H1 (cell line): ENCODE data around the gene CNNM3. TPM values are rescaled to one million over a fixed set of nuclear protein-coding genes. Genes with fewer than 3 reads are reported as not detected.

ENCODE experiments used
- CTCF ChIA-PET: fragments of 300-600 bp; sonication (Branson Sonifier 250); formaldehyde crosslinking; loops from one replicate; lab custom pipeline; 2021; ENCODE audit not compliant: partially characterized antibody; lab: Charles Lee
- POLR2A ChIA-PET: fragments of 300-600 bp; sonication (Branson Sonifier 250); formaldehyde crosslinking; loops from one replicate; lab custom pipeline; 2021; ENCODE audit warnings: inconsistent platforms; ENCODE audit not compliant: partially characterized antibody; lab: Charles Lee
- DNase-seq, 2 experiments: peaks; one replicate each; pipeline versions ENCODE4 v3.0.0 to v3.0.0-alpha.2; 2010 to 2022; ENCODE audit warnings: low spot score in 2 of 2, low read depth in 1 of 2, mixed read lengths in 1 of 2
- FAIRE-seq: peaks from 2 replicates; lab custom pipeline; 2011; peaks lifted over from hg19 to GRCh38; lab: Jason Lieb, UNC
- H2AFZ ChIP-seq: 2 replicates; pipeline ENCODE4 v1.8.1; 2012; ENCODE audit warnings: low read length, inconsistent platforms
- H2AK5ac ChIP-seq: 2 replicates; pipeline ENCODE4 v1.6.1; 2013; ENCODE audit warnings: low read depth, low read length
- H2BK120ac ChIP-seq: replicated peaks from 2 replicates; pipeline ENCODE3; 2013; ENCODE audit warnings: low read depth, low read length, inconsistent platforms
- H2BK12ac ChIP-seq: 2 replicates; pipeline ENCODE4 v1.6.1; 2013; ENCODE audit warnings: low read depth, low read length
- H2BK15ac ChIP-seq: 2 replicates; pipeline ENCODE4 v1.6.1; 2013; ENCODE audit warnings: low read length
- H2BK20ac ChIP-seq: 2 replicates; pipeline ENCODE4 v1.6.1; 2013; ENCODE audit warnings: low read length
- H2BK5ac ChIP-seq: 2 replicates; pipeline ENCODE4 v1.6.1; 2013; ENCODE audit warnings: low read depth, low read length
- H3K14ac ChIP-seq: 2 replicates; pipeline ENCODE4 v1.6.1; 2013; ENCODE audit warnings: inconsistent platforms; ENCODE audit not compliant: insufficient read length
- H3K18ac ChIP-seq: 2 replicates; pipeline ENCODE4 v1.6.1; 2013; ENCODE audit warnings: low read length; ENCODE audit errors: extremely low read depth
- H3K23ac ChIP-seq: 2 replicates; pipeline ENCODE4 v1.6.1; 2013; ENCODE audit warnings: inconsistent platforms; ENCODE audit not compliant: insufficient read length
- H3K23me2 ChIP-seq: 2 replicates; pipeline ENCODE4 v1.6.1; 2013; ENCODE audit warnings: low read depth, low read length
- H3K27ac ChIP-seq: 2 replicates; pipeline ENCODE4 v1.6.1; 2011; ENCODE audit warnings: low read depth, low read length, inconsistent platforms
- H3K27me3 ChIP-seq, 4 experiments: replicated peaks in 1 of 4; 1 replicate in 1 of 4; 2 replicates in 3 of 4; pipeline versions ENCODE4 v1.6.1 to v1.8.1; 2011 to 2013; ENCODE audit warnings: low read length in 3 of 4, mild to moderate bottlenecking in 3 of 4, inconsistent platforms in 2 of 4, mixed read lengths in 2 of 4, moderate library complexity in 1 of 4; ENCODE audit not compliant: control insufficient read depth in 3 of 4, insufficient read depth in 3 of 4; ENCODE audit errors: extremely low read depth in 1 of 4
- H3K36me3 ChIP-seq, 4 experiments: 2 replicates each; pipeline versions ENCODE4 v1.6.1 to v1.8.1; 2011 to 2013; ENCODE audit warnings: mild to moderate bottlenecking in 4 of 4, low read length in 3 of 4, moderate library complexity in 2 of 4, control low read depth in 1 of 4, inconsistent platforms in 1 of 4; ENCODE audit not compliant: insufficient read depth in 4 of 4, control insufficient read depth in 2 of 4
- H3K4ac ChIP-seq: replicated peaks from 2 replicates; pipeline ENCODE3; 2013; ENCODE audit warnings: low read length, low read depth, mixed read lengths, inconsistent platforms; ENCODE audit not compliant: insufficient read length
- H3K4me1 ChIP-seq, 4 experiments: replicated peaks in 1 of 4; 1 replicate in 1 of 4; 2 replicates in 3 of 4; pipeline versions ENCODE4 v1.6.1 to v1.8.1; 2011 to 2013; ENCODE audit warnings: low read length in 3 of 4, inconsistent platforms in 2 of 4, mixed read lengths in 1 of 4; ENCODE audit not compliant: insufficient read depth in 4 of 4, control insufficient read depth in 3 of 4
- H3K4me2 ChIP-seq, 2 experiments: 2 replicates each; pipeline versions ENCODE4 v1.6.1 to v1.8.1; 2011 to 2013; ENCODE audit warnings: low read depth in 2 of 2, low read length in 2 of 2, control low read depth in 1 of 2, inconsistent platforms in 1 of 2, mild to moderate bottlenecking in 1 of 2; ENCODE audit not compliant: insufficient read depth in 1 of 2
- H3K4me3 ChIP-seq, 4 experiments: fragments of 200-600, 300-600 bp in 1 of 4; sonication (generic), shearing (Covaris generic), sonication (Bioruptor Twin) in 1 of 4; 2 replicates each; pipeline versions ENCODE4 v1.5.1 to v1.8.1; 2011 to 2016; ENCODE audit warnings: low read length in 4 of 4, low read depth in 3 of 4, control low read depth in 2 of 4, inconsistent platforms in 2 of 4, mild to moderate bottlenecking in 2 of 4, mixed read lengths in 1 of 4, moderate library complexity in 1 of 4; ENCODE audit not compliant: insufficient read depth in 2 of 4; ENCODE audit errors: extremely low read depth in 1 of 4
- H3K56ac ChIP-seq: replicated peaks from 2 replicates; pipeline ENCODE3; 2013; ENCODE audit warnings: low read depth, mild to moderate bottlenecking, mixed read lengths, low read length, inconsistent platforms; ENCODE audit not compliant: insufficient read length
- H3K79me1 ChIP-seq: 2 replicates; pipeline ENCODE4 v1.6.1; 2013; ENCODE audit warnings: low read depth, low read length, control low read depth
- H3K79me2 ChIP-seq, 2 experiments: 2 replicates each; pipeline versions ENCODE4 v1.6.1 to v1.8.1; 2012 to 2013; ENCODE audit warnings: low read length in 2 of 2, mild to moderate bottlenecking in 2 of 2, inconsistent platforms in 1 of 2; ENCODE audit not compliant: insufficient read depth in 2 of 2, control insufficient read depth in 1 of 2
- H3K9ac ChIP-seq, 4 experiments: replicated peaks in 1 of 4; 1 replicate in 1 of 4; 2 replicates in 3 of 4; pipeline versions ENCODE4 v1.6.1 to v1.8.1; 2011 to 2013; ENCODE audit warnings: low read depth in 3 of 4, low read length in 3 of 4, control low read depth in 2 of 4, mild to moderate bottlenecking in 2 of 4, moderate library complexity in 2 of 4, inconsistent platforms in 1 of 4; ENCODE audit errors: extremely low read depth in 1 of 4
- H3K9me3 ChIP-seq, 2 experiments: 2 replicates each; pipeline versions ENCODE4 v1.6.1 to v1.8.1; 2012 to 2013; ENCODE audit warnings: mild to moderate bottlenecking in 2 of 2, moderate library complexity in 2 of 2, control low read depth in 1 of 2, inconsistent platforms in 1 of 2, low read depth in 1 of 2, low read length in 1 of 2, mixed read lengths in 1 of 2; ENCODE audit not compliant: insufficient read depth in 2 of 2
- H4K20me1 ChIP-seq, 2 experiments: replicated peaks in 1 of 2; 2 replicates each; pipeline versions ENCODE3 to v1.8.1; 2011 to 2013; ENCODE audit warnings: inconsistent platforms in 2 of 2, low read length in 2 of 2, mild to moderate bottlenecking in 1 of 2; ENCODE audit not compliant: insufficient read depth in 2 of 2, control insufficient read depth in 1 of 2
- H4K5ac ChIP-seq: 2 replicates; pipeline ENCODE4 v1.6.1; 2013; ENCODE audit warnings: low read length, low read depth, mixed read lengths, inconsistent platforms; ENCODE audit not compliant: insufficient read length
- H4K8ac ChIP-seq: 2 replicates; pipeline ENCODE4 v1.8.0; 2013; ENCODE audit warnings: mild to moderate bottlenecking, moderate library complexity, low read length, inconsistent platforms; ENCODE audit not compliant: insufficient read depth; ENCODE audit errors: extremely low read depth
- H4K91ac ChIP-seq: replicated peaks from 2 replicates; pipeline ENCODE3; 2013; ENCODE audit warnings: low read length, mixed read lengths, inconsistent platforms; ENCODE audit not compliant: insufficient read length
- ATF3 ChIP-seq: IDR thresholded peaks from 2 replicates; pipeline ENCODE4 v1.6.1; 2011; ENCODE audit warnings: low read depth, mild to moderate bottlenecking, low read length; ENCODE audit not compliant: insufficient read depth
- E2F6 ChIP-seq: IDR thresholded peaks from 2 replicates; pipeline ENCODE4 v1.6.1; 2012; ENCODE audit warnings: inconsistent platforms
- EP300 ChIP-seq, 2 experiments: IDR thresholded peaks; 1 replicate in 1 of 2; 2 replicates in 1 of 2; pipeline ENCODE4 v1.6.1; 2011 to 2012; ENCODE audit warnings: low read depth in 2 of 2, low read length in 2 of 2, mild to moderate bottlenecking in 2 of 2, borderline replicate concordance in 1 of 2, inconsistent platforms in 1 of 2, moderate library complexity in 1 of 2
- KDM5A ChIP-seq: fragments of 200-600 bp; IDR thresholded peaks from 2 replicates; pipeline ENCODE4 v1.7.1; 2012; ENCODE audit warnings: mild to moderate bottlenecking, low read length, inconsistent platforms, mixed read lengths
- NRF1 ChIP-seq: IDR thresholded peaks from 2 replicates; pipeline ENCODE4 v1.6.1; 2011; ENCODE audit warnings: mild to moderate bottlenecking, low read depth, low read length, improper control_type of control experiment
- POLR2A ChIP-seq, 2 experiments: IDR thresholded peaks; 1 replicate in 1 of 2; 2 replicates in 1 of 2; pipeline ENCODE4 v1.6.1; 2011; ENCODE audit warnings: low read depth in 2 of 2, low read length in 2 of 2, mild to moderate bottlenecking in 2 of 2; ENCODE audit errors: control extremely low read depth in 1 of 2
- RNF2 ChIP-seq: fragments of 200-900, 300-1000 bp; sonication (generic); IDR thresholded peaks from 2 replicates; pipeline ENCODE4 v1.7.1; 2016; ENCODE audit warnings: borderline replicate concordance, low read depth, mild to moderate bottlenecking, antibody characterized with exemption, low read length; ENCODE audit not compliant: poor library complexity, severe bottlenecking; ENCODE audit errors: missing control alignments
- USF2 ChIP-seq: IDR thresholded peaks from 2 replicates; pipeline ENCODE4 v1.6.1; 2011; ENCODE audit warnings: low read length, improper control_type of control experiment
- WGBS, 2 experiments: shearing (Covaris generic) in 1 of 2; methylation state at CpG; one replicate each; pipeline versions ENCODE4 v1.1.6 to v1.1.7; 2013 to 2015; ENCODE audit warnings: low lambda C conversion rate in 2 of 2, mixed read lengths in 2 of 2, inconsistent platforms in 1 of 2, low coverage in 1 of 2, missing lambda C conversion rate in 1 of 2; ENCODE audit not compliant: insufficient replicate concordance in 2 of 2, insufficient coverage in 1 of 2, insufficient read length in 1 of 2; ENCODE audit errors: extremely low coverage in 1 of 2, missing lambda C conversion rate in 1 of 2; 5-methylcytosine and 5-hydroxymethylcytosine counted together
- polyA plus RNA-seq, 7 experiments: library from polyadenylated mRNA; depleted of rRNA in 3 of 7; stranded (reverse) in 5 of 7; unstranded in 2 of 7; fragments of >200 nt in 5 of 7; fragments of 200-250 nt in 2 of 7; gene quantifications; 1 replicate in 5 of 7; 2 replicates in 1 of 7; 4 replicates in 1 of 7; pipeline versions ENCODE4 v1.2.1 to v1.2.3, GENCODE V29; 2011 to 2013; ENCODE audit warnings: missing spikeins in 2 of 7, mixed read lengths in 2 of 7
- total RNA-seq: library from RNA; stranded (reverse); fragmentation: NEBNext Ultra II Directional; extraction: Animal tissue kit (Norgen Biotek cat#: 25700); gene quantifications from 2 replicates; pipeline ENCODE4 v1.2.1, GENCODE V29; 2021

The CNNM3 gene
- total and polyA plus RNA-seq, 2 of the 8 experiments (the other 6 are each of a cell fraction or from before 2014, with no cell fraction given), result 29.1 to 29.2 TPM

- CTCF ChIA-PET, result interaction anchor here (1.0 to 5.0 kb wide), 9 partner anchors 11 to 249 kb away, joined by 3 to 46 read pairs (median 4); partner anchors contain the start of gene CNNM4
- Histone ChIP-seq H3K18ac (no peak overlapping the region), H2BK15ac (no peak overlapping the region), H2AK5ac (no peak overlapping the region), H3K27ac (no peak overlapping the region), H3K23ac (no peak overlapping the region), H4K8ac (peak overlapping the region; percentile 71), H2BK12ac (no peak overlapping the region), H3K4me2 (no peak overlapping the region), H3K4me3 (no peak overlapping the region), H3K9me3 (no peaks in the 10 kb centered on the region), H3K4ac (no peak overlapping the region), H3K27me3 (no peaks in the 10 kb centered on the region), H3K56ac (no peak overlapping the region), H4K5ac (no peak overlapping the region), H3K79me2 (no peaks in the 10 kb centered on the region), H3K4me1 (no peaks in the 10 kb centered on the region; a peak in 2 of 7 replicates), H2BK120ac (no peak overlapping the region), H3K14ac (no peak overlapping the region), H4K91ac (no peak overlapping the region), H3K36me3 (peaks cover 0 to 6% (median 5%) of the 10 kb centered on the region in 4 experiments; a peak in 3 of 8 replicates), H3K9ac (no peak overlapping the region), H3K23me2 (peaks cover 7% of the 10 kb centered on the region; the same call in 1 of the 2 replicates), H3K79me1 (no peaks in the 10 kb centered on the region), H2AFZ (no peak overlapping the region), H4K20me1 (peaks cover 0 to 5% of the 10 kb centered on the region in 2 experiments), H2BK20ac (no peak overlapping the region), H2BK5ac (no peak overlapping the region)
- 95% methylated on average over 23 of the region's 23 CpGs; no CpG with 5 or more reads in 1 of the 2 experiments for WGBS, 2 experiments
- no peak for DNase-seq
- no peak for FAIRE-seq
- POLR2A ChIA-PET, result interaction anchor here (0.6 to 1.5 kb wide), 3 partner anchors 14 to 183 kb away, joined by 3 to 8 read pairs (median 3); no protein-coding TSS in a partner anchor
- TF ChIP-seq E2F6 (no peak), RNF2 (no peak), USF2 (no peak), EP300 (IDR thresholded peaks at IDR 0.05; ENCODE audit: borderline replicate concordance in 1 of 2, low read depth in 2 of 2, low read length in 2 of 2) (no peak), KDM5A (no peak), NRF1 (no peak), ATF3 (no peak), POLR2A (IDR thresholded peaks at IDR 0.05; ENCODE audit: control extremely low read depth in 1 of 2, low read depth in 2 of 2, low read length in 2 of 2) (no peak)
Observed at GRCh38 chr2:96798733-96799622, 17.1 kb upstream of the CNNM3 start.
